ENCODE results near the gene MSI2.

Gene MSI2

GRCh38 chr17:57713140-57713539, 456.8 kb downstream of the MSI2 start:
- no peaks in the 10 kb centered on the region for H3K27me3 ChIP-seq (ENCODE audit: control insufficient read depth, insufficient read depth, low read length)
- no CpG with 5 or more reads among the region's 7 CpGs for WGBS (ENCODE audit: insufficient coverage, insufficient read length)

GRCh38 chr17:57714665-57715180, 458.4 kb downstream of the MSI2 start:
- Histone ChIP-seq H3K27ac (ENCODE audit: low read length) (no peak overlapping the region), H3K27me3 (ENCODE audit: control insufficient read depth, insufficient read depth, low read length) (no peaks in the 10 kb centered on the region), H3K36me3 (ENCODE audit: control insufficient read depth, insufficient read depth, low read length) (no peaks in the 10 kb centered on the region), H3K4me3 (ENCODE audit: low read length) (no peak overlapping the region), H3K4me1 (ENCODE audit: control insufficient read depth, insufficient read depth, low read length) (no peaks in the 10 kb centered on the region), H3K9me3 (ENCODE audit: control insufficient read depth, insufficient read depth, low read length) (no peaks in the 10 kb centered on the region)
- no CpG with 5 or more reads among the region's 7 CpGs for WGBS (ENCODE audit: insufficient coverage, insufficient read length)
- no peak for DNase-seq (ENCODE audit: low read depth, low spot score)

More at GRCh38 chr17:57713140-57713539, 456.8 kb downstream of the MSI2 start:
- no peaks in the 10 kb centered on the region for H3K36me3 ChIP-seq (ENCODE audit: control insufficient read depth, insufficient read depth, low read length)
- no peak overlapping the region for H3K27ac ChIP-seq (ENCODE audit: low read length)
- H3K4me3 ChIP-seq (ENCODE audit: low read length), result no peak overlapping the region
- no peaks in the 10 kb centered on the region for H3K9me3 ChIP-seq (ENCODE audit: control insufficient read depth, insufficient read depth, low read length)
- no peak for DNase-seq (ENCODE audit: low read depth, low spot score)
- H3K4me1 ChIP-seq (ENCODE audit: control insufficient read depth, insufficient read depth, low read length), result peaks cover 2% of the 10 kb centered on the region; the same call in 1 of the 2 replicates

GRCh38 chr17:57715981-57716380, 459.7 kb downstream of the MSI2 start:
- H3K27ac ChIP-seq (ENCODE audit: low read length), result no peak overlapping the region
- no peaks in the 10 kb centered on the region for H3K27me3 ChIP-seq (ENCODE audit: control insufficient read depth, insufficient read depth, low read length)
- no peaks in the 10 kb centered on the region for H3K9me3 ChIP-seq (ENCODE audit: control insufficient read depth, insufficient read depth, low read length)
- no peak overlapping the region for H3K4me3 ChIP-seq (ENCODE audit: low read length)
- H3K36me3 ChIP-seq (ENCODE audit: control insufficient read depth, insufficient read depth, low read length), result no peaks in the 10 kb centered on the region
- no CpG with 5 or more reads among the region's 1 CpG for WGBS (ENCODE audit: insufficient coverage, insufficient read length)
- DNase-seq (ENCODE audit: low read depth, low spot score), result no peak
- no peaks in the 10 kb centered on the region for H3K4me1 ChIP-seq (ENCODE audit: control insufficient read depth, insufficient read depth, low read length)

GRCh38 chr17:57718878-57719277, 462.6 kb downstream of the MSI2 start:
- no peaks in the 10 kb centered on the region for H3K36me3 ChIP-seq (ENCODE audit: control insufficient read depth, insufficient read depth, low read length)
- H3K27ac ChIP-seq (ENCODE audit: low read length), result no peak overlapping the region
- no CpG with 5 or more reads among the region's 8 CpGs for WGBS (ENCODE audit: insufficient coverage, insufficient read length)
- H3K9me3 ChIP-seq (ENCODE audit: control insufficient read depth, insufficient read depth, low read length), result no peaks in the 10 kb centered on the region
- no peaks in the 10 kb centered on the region for H3K4me1 ChIP-seq (ENCODE audit: control insufficient read depth, insufficient read depth, low read length)
- H3K4me3 ChIP-seq (ENCODE audit: low read length), result no peak overlapping the region
- DNase-seq (ENCODE audit: low read depth, low spot score), result no peak
- no peaks in the 10 kb centered on the region for H3K27me3 ChIP-seq (ENCODE audit: control insufficient read depth, insufficient read depth, low read length)

GRCh38 chr17:57720386-57721035, 464.2 kb downstream of the MSI2 start:
- Histone ChIP-seq H3K27me3 (ENCODE audit: control insufficient read depth, insufficient read depth, low read length) (no peaks in the 10 kb centered on the region), H3K9me3 (ENCODE audit: control insufficient read depth, insufficient read depth, low read length) (no peaks in the 10 kb centered on the region), H3K36me3 (ENCODE audit: control insufficient read depth, insufficient read depth, low read length) (no peaks in the 10 kb centered on the region), H3K4me3 (ENCODE audit: low read length) (no peak overlapping the region), H3K27ac (ENCODE audit: low read length) (no peak overlapping the region), H3K4me1 (ENCODE audit: control insufficient read depth, insufficient read depth, low read length) (no peaks in the 10 kb centered on the region)
- no CpG with 5 or more reads among the region's 2 CpGs for WGBS (ENCODE audit: insufficient coverage, insufficient read length)
- no peak for DNase-seq (ENCODE audit: low read depth, low spot score)

GRCh38 chr17:57721967-57722703, 465.8 kb downstream of the MSI2 start:
- Histone ChIP-seq H3K4me1 (ENCODE audit: control insufficient read depth, insufficient read depth, low read length) (no peaks in the 10 kb centered on the region), H3K36me3 (ENCODE audit: control insufficient read depth, insufficient read depth, low read length) (no peaks in the 10 kb centered on the region), H3K4me3 (ENCODE audit: low read length) (no peak overlapping the region), H3K27ac (ENCODE audit: low read length) (no peak overlapping the region), H3K27me3 (ENCODE audit: control insufficient read depth, insufficient read depth, low read length) (no peaks in the 10 kb centered on the region), H3K9me3 (ENCODE audit: control insufficient read depth, insufficient read depth, low read length) (no peaks in the 10 kb centered on the region)
- WGBS (ENCODE audit: insufficient coverage, insufficient read length), result no CpG with 5 or more reads among the region's 3 CpGs
- no peak for DNase-seq (ENCODE audit: low read depth, low spot score)

GRCh38 chr17:57722704-57723043, 466.4 kb downstream of the MSI2 start:
- no CpG with 5 or more reads among the region's 7 CpGs for WGBS (ENCODE audit: insufficient coverage, insufficient read length)
- Histone ChIP-seq H3K36me3 (ENCODE audit: control insufficient read depth, insufficient read depth, low read length) (no peaks in the 10 kb centered on the region), H3K27ac (ENCODE audit: low read length) (no peak overlapping the region), H3K4me3 (ENCODE audit: low read length) (no peak overlapping the region), H3K27me3 (ENCODE audit: control insufficient read depth, insufficient read depth, low read length) (no peaks in the 10 kb centered on the region), H3K4me1 (ENCODE audit: control insufficient read depth, insufficient read depth, low read length) (no peaks in the 10 kb centered on the region), H3K9me3 (ENCODE audit: control insufficient read depth, insufficient read depth, low read length) (no peaks in the 10 kb centered on the region)
- no peak for DNase-seq (ENCODE audit: low read depth, low spot score)

- WGBS (ENCODE audit: insufficient coverage, insufficient read length), result no CpG with 5 or more reads among the region's 13 CpGs
- Histone ChIP-seq H3K27ac (ENCODE audit: low read length) (no peak overlapping the region), H3K4me3 (ENCODE audit: low read length) (no peak overlapping the region), H3K27me3 (ENCODE audit: control insufficient read depth, insufficient read depth, low read length) (no peaks in the 10 kb centered on the region), H3K36me3 (ENCODE audit: control insufficient read depth, insufficient read depth, low read length) (no peaks in the 10 kb centered on the region), H3K9me3 (ENCODE audit: control insufficient read depth, insufficient read depth, low read length) (no peaks in the 10 kb centered on the region), H3K4me1 (ENCODE audit: control insufficient read depth, insufficient read depth, low read length) (no peaks in the 10 kb centered on the region)
- DNase-seq (ENCODE audit: low read depth, low spot score), result no peak
These were observed 467.2 kb downstream of the MSI2 start for GRCh38 chr17:57723427-57724025.

GRCh38 chr17:57724026-57724728, 467.9 kb downstream of the MSI2 start:
- Histone ChIP-seq H3K27me3 (ENCODE audit: control insufficient read depth, insufficient read depth, low read length) (no peaks in the 10 kb centered on the region), H3K27ac (ENCODE audit: low read length) (no peak overlapping the region), H3K36me3 (ENCODE audit: control insufficient read depth, insufficient read depth, low read length) (no peaks in the 10 kb centered on the region), H3K4me1 (ENCODE audit: control insufficient read depth, insufficient read depth, low read length) (no peaks in the 10 kb centered on the region), H3K9me3 (ENCODE audit: control insufficient read depth, insufficient read depth, low read length) (no peaks in the 10 kb centered on the region), H3K4me3 (ENCODE audit: low read length) (no peak overlapping the region)
- no CpG with 5 or more reads among the region's 14 CpGs for WGBS (ENCODE audit: insufficient coverage, insufficient read length)
- no peak for DNase-seq (ENCODE audit: low read depth, low spot score)

GRCh38 chr17:57724729-57725125, 468.4 kb downstream of the MSI2 start:
- WGBS (ENCODE audit: insufficient coverage, insufficient read length), result no CpG with 5 or more reads among the region's 5 CpGs
- no peaks in the 10 kb centered on the region for H3K9me3 ChIP-seq (ENCODE audit: control insufficient read depth, insufficient read depth, low read length)

More at GRCh38 chr17:57724729-57725125, 468.4 kb downstream of the MSI2 start:
- H3K4me3 ChIP-seq (ENCODE audit: low read length), result no peak overlapping the region
- DNase-seq (ENCODE audit: low read depth, low spot score), result no peak
- no peaks in the 10 kb centered on the region for H3K27me3 ChIP-seq (ENCODE audit: control insufficient read depth, insufficient read depth, low read length)
- no peak overlapping the region for H3K27ac ChIP-seq (ENCODE audit: low read length)
- H3K4me1 ChIP-seq (ENCODE audit: control insufficient read depth, insufficient read depth, low read length), result no peaks in the 10 kb centered on the region
- H3K36me3 ChIP-seq (ENCODE audit: control insufficient read depth, insufficient read depth, low read length), result no peaks in the 10 kb centered on the region
